NCI-H774 (cell line): ENCODE data around the gene UBQLNL.

Experiments
- DNase-seq: peaks from one replicate; lab custom pipeline; 2025; lab: John Stamatoyannopoulos, UW

Gene UBQLNL

GRCh38 chr11:5507177-5507932 is 9.1 kb downstream of the UBQLNL start:
- DNase-seq: no peak

- DNase-seq: no peak
Observed at GRCh38 chr11:5505363-5506048, 11.0 kb downstream of the UBQLNL start.

GRCh38 chr11:5504403-5504921 is 12.0 kb downstream of the UBQLNL start:
- DNase-seq: no peak

GRCh38 chr11:5500393-5500801 is 16.1 kb downstream of the UBQLNL start:
- no peak for DNase-seq

- DNase-seq: no peak
Observed at GRCh38 chr11:5499671-5500070, 16.8 kb downstream of the UBQLNL start.

- no peak for DNase-seq
Observed at GRCh38 chr11:5489576-5490357, 26.7 kb downstream of the UBQLNL start.

GRCh38 chr11:5488798-5489399 is 27.6 kb downstream of the UBQLNL start:
- no peak for DNase-seq

- DNase-seq: no peak
Observed at GRCh38 chr11:5488385-5488784, 28.1 kb downstream of the UBQLNL start, which contains the start of gene OR52D1. Gene OR52D1, plus strand, starts transcription at chr11:5488685. Its CDS starts 22 bp downstream, at chr11:5488707.

GRCh38 chr11:5486421-5486820 is 30.1 kb downstream of the UBQLNL start:
- no peak for DNase-seq

GRCh38 chr11:5486003-5486402 is 30.5 kb downstream of the UBQLNL start:
- DNase-seq: no peak

- peak; percentile 14 for DNase-seq
Observed at GRCh38 chr11:5476186-5476819, 40.2 kb downstream of the UBQLNL start.

- DNase-seq: no peak
Observed at GRCh38 chr11:5473921-5474320, 42.6 kb downstream of the UBQLNL start.

GRCh38 chr11:5467527-5467926 is 49.0 kb downstream of the UBQLNL start:
- peak; percentile 14 for DNase-seq
